ENCODE data around the gene DNAH2.

- TF ChIP-seq CTCF (IDR thresholded peaks at IDR 0.05): peak; percentile 8 to 51 (median 33)
- TF ChIP-seq POLR2A (IDR thresholded peaks at IDR 0.05): no peak
Measured at GRCh38 chr17:7716901-7717755, at the start of gene DNAH2.
